Kidney (tissue), 14 donors: ENCODE data around the gene DNAAF5. TPM values are rescaled to one million over a fixed set of nuclear protein-coding genes. Genes with fewer than 3 reads are reported as not detected.
A peak's percentile ranks its signal among the peaks of the same experiment; 100 is the strongest.

Experiments used
- DNase-seq, 5 donors: peaks; one replicate each; pipeline ENCODE4 v3.0.0-alpha.2; 2013 to 2020
- FAIRE-seq: peaks from 2 replicates; lab custom pipeline; 2012; peaks lifted over from hg19 to GRCh38; lab: Jason Lieb, UNC
- H3K27ac ChIP-seq, 2 donors: one replicate each; pipeline ENCODE4 v1.7.0; 2013; ENCODE audit warnings: low read depth in 2 of 2, low read length in 2 of 2, inconsistent platforms in 1 of 2
- H3K27me3 ChIP-seq: one replicate; pipeline ENCODE4 v1.7.1; 2013; ENCODE audit warnings: low read length, inconsistent platforms; ENCODE audit not compliant: control insufficient read depth, insufficient read depth
- H3K36me3 ChIP-seq, 3 donors: one replicate each; pipeline versions ENCODE4 v1.7.0 to v1.7.1; 2013; ENCODE audit warnings: low read length in 3 of 3, control low read depth in 1 of 3, inconsistent platforms in 1 of 3; ENCODE audit not compliant: insufficient read depth in 3 of 3, control insufficient read depth in 2 of 3
- H3K4me1 ChIP-seq, 3 donors: one replicate each; pipeline versions ENCODE4 v1.7.0 to v1.7.1; 2013; ENCODE audit warnings: low read length in 3 of 3, inconsistent platforms in 1 of 3, low read depth in 1 of 3; ENCODE audit not compliant: control insufficient read depth in 2 of 3, insufficient read depth in 2 of 3
- H3K4me3 ChIP-seq, 3 donors: one replicate each; pipeline versions ENCODE4 v1.7.0 to v1.8.1; 2013; ENCODE audit warnings: low read length in 3 of 3, control low read depth in 1 of 3, inconsistent platforms in 1 of 3
- H3K9ac ChIP-seq, 3 donors: one replicate each; pipeline versions ENCODE4 v1.7.0 to v1.7.1; 2013; ENCODE audit warnings: low read length in 3 of 3, control low read depth in 1 of 3, inconsistent platforms in 1 of 3
- H3K9me3 ChIP-seq, 3 donors: one replicate each; pipeline versions ENCODE4 v1.7.0 to v1.7.1; 2013; ENCODE audit warnings: low read length in 3 of 3, control low read depth in 1 of 3, inconsistent platforms in 1 of 3; ENCODE audit not compliant: control insufficient read depth in 2 of 3, insufficient read depth in 1 of 3
- CTCF ChIP-seq: IDR thresholded peaks from 3 replicates; pipeline ENCODE4 v1.5.1; 2012; ENCODE audit warnings: mild to moderate bottlenecking, moderate library complexity, borderline replicate concordance; ENCODE audit not compliant: insufficient read depth; ENCODE audit errors: extremely low read depth
- intact Hi-C: fragments of 100-400 bp; cut with DNase I; formaldehyde crosslinking; loops from one replicate; pipeline ENCODE4 v1.11.1; 2022
- polyA plus RNA-seq: library from polyadenylated mRNA; stranded (reverse); fragments of 350-450 nt; fragmentation: Illumina TruSeq; extraction: RNeasy Lipid Tissue Mini Kit (QIAGEN cat#74804); gene quantifications from one replicate; pipeline ENCODE4 v1.2.3, GENCODE V29; 2014; ENCODE audit warnings: low read depth, low replicate concordance; ENCODE audit not compliant: insufficient read depth
- total RNA-seq: library from RNA; stranded (reverse); fragmentation: NEBNext Ultra II Directional; extraction: Animal tissue kit (Norgen Biotek cat#: 25700); gene quantifications from one replicate; pipeline ENCODE4 v1.2.1, GENCODE V29; 2021
- donor health status: control.
- donor health status: control.
- donor health status: control.
- donor health status: control.
- donor health status: control.
- donor health status: DM: yes; HTN: yes; CAD: no.
- donor health status: Normal renal cell carcinoma (clear cell type).

Gene DNAAF5
- total and polyA plus RNA-seq, 2 donors from 2014 or later = 11.6 to 29.7 TPM

GRCh38 chr7:786472-787255 lies 60.2 kb downstream of the DNAAF5 start:
- peak; percentile 61 to 86 (median 71) for DNase-seq
- FAIRE-seq = no peak
- intact Hi-C loops = loop anchor here (10.0 kb wide), 1 partner anchor 88 kb away; the partner anchor contains the start of gene GET4
- H3K36me3 ChIP-seq = peaks cover 2 to 21% (median 10%) of the 10 kb centered on the region in 3 donors
- peak; percentile 90 for TF ChIP-seq CTCF
- H3K27me3 ChIP-seq = no peaks in the 10 kb centered on the region
- no peak overlapping the region for H3K27ac ChIP-seq
- no peak overlapping the region for H3K9ac ChIP-seq
- H3K4me1 ChIP-seq = no peaks in the 10 kb centered on the region
- H3K4me3 ChIP-seq = no peak overlapping the region
- no peaks in the 10 kb centered on the region for H3K9me3 ChIP-seq

GRCh38 chr7:787332-788240 lies 61.1 kb downstream of the DNAAF5 start:
- peak in 2 of 5 donors; percentile 37 to 73 for DNase-seq
- intact Hi-C loops = loop anchor here (10.0 kb wide), 1 partner anchor 87 kb away; the partner anchor contains the start of gene GET4
- Histone ChIP-seq H3K9ac (no peak overlapping the region), H3K27ac (no peak overlapping the region), H3K9me3 (no peaks in the 10 kb centered on the region), H3K4me3 (no peak overlapping the region), H3K36me3 (peaks cover 2 to 18% (median 10%) of the 10 kb centered on the region in 3 donors), H3K27me3 (no peaks in the 10 kb centered on the region), H3K4me1 (no peaks in the 10 kb centered on the region)
- no peak for FAIRE-seq
- no peak for TF ChIP-seq CTCF

GRCh38 chr7:791519-791918 lies 65.0 kb downstream of the DNAAF5 start:
- no peak for FAIRE-seq
- peak in 1 of 5 donors; percentile 15 for DNase-seq
- TF ChIP-seq CTCF = no peak
- Histone ChIP-seq H3K27me3 (no peaks in the 10 kb centered on the region), H3K27ac (no peak overlapping the region), H3K9ac (no peak overlapping the region), H3K9me3 (no peaks in the 10 kb centered on the region), H3K4me1 (no peaks in the 10 kb centered on the region), H3K4me3 (no peak overlapping the region), H3K36me3 (no peaks in the 10 kb centered on the region)
- intact Hi-C loops = no loop called here
